Astrocyte (in vitro differentiated cells and primary cell): ENCODE measurements around the gene MAPRE2. TPM values are rescaled to one million over a fixed set of nuclear protein-coding genes. Genes with fewer than 3 reads are reported as not detected.

ENCODE experiments used
- DNase-seq: peaks from one replicate; pipeline ENCODE4 v3.0.0-alpha.2; 2010; ENCODE audit warnings: low read depth
- FAIRE-seq: peaks from 2 replicates; lab custom pipeline; 2011; peaks lifted over from hg19 to GRCh38; lab: Jason Lieb, UNC
- H2AFZ ChIP-seq: 2 replicates; pipeline ENCODE4 v1.6.0; 2012; ENCODE audit warnings: low read depth, low read length, inconsistent platforms
- H3K27ac ChIP-seq: 2 replicates; pipeline ENCODE4 v1.5.1; 2011; ENCODE audit warnings: low read depth, low read length, inconsistent platforms
- H3K27me3 ChIP-seq: 2 replicates; pipeline ENCODE4 v1.6.0; 2011; ENCODE audit warnings: low read length, inconsistent platforms; ENCODE audit not compliant: insufficient read depth
- H3K36me3 ChIP-seq: 2 replicates; pipeline ENCODE4 v1.5.1; 2011; ENCODE audit warnings: low read length, inconsistent platforms; ENCODE audit not compliant: insufficient read depth
- H3K4me1 ChIP-seq: 2 replicates; pipeline ENCODE4 v1.5.1; 2011; ENCODE audit warnings: low read length, inconsistent platforms; ENCODE audit not compliant: insufficient read depth
- H3K4me2 ChIP-seq: 2 replicates; pipeline ENCODE4 v1.6.0; 2012; ENCODE audit warnings: low read length, inconsistent platforms
- H3K4me3 ChIP-seq: 2 replicates; pipeline ENCODE4 v1.5.1; 2011; ENCODE audit warnings: low read depth, mild to moderate bottlenecking, low read length, inconsistent platforms; ENCODE audit not compliant: insufficient read depth
- H3K79me2 ChIP-seq: 2 replicates; pipeline ENCODE4 v1.6.0; 2012; ENCODE audit warnings: mild to moderate bottlenecking, low read length, inconsistent platforms; ENCODE audit not compliant: insufficient read depth
- H3K9ac ChIP-seq: 2 replicates; pipeline ENCODE4 v1.6.0; 2012; ENCODE audit warnings: mild to moderate bottlenecking, low read length, inconsistent platforms
- H3K9me3 ChIP-seq: 2 replicates; pipeline ENCODE4 v1.5.1; 2012; ENCODE audit warnings: low read depth, mild to moderate bottlenecking, low read length, inconsistent platforms; ENCODE audit not compliant: insufficient read depth
- H4K20me1 ChIP-seq: 2 replicates; pipeline ENCODE4 v1.6.0; 2012; ENCODE audit warnings: low read length, inconsistent platforms; ENCODE audit not compliant: insufficient read depth
- H3K27ac Mint-ChIP-seq: one replicate; pipeline ENCODE4 v1.8.0; 2021; ENCODE audit warnings: mild to moderate bottlenecking, mixed read lengths; ENCODE audit not compliant: unreplicated experiment
- H3K27me3 Mint-ChIP-seq: one replicate; pipeline ENCODE4 v1.8.0; 2021; ENCODE audit warnings: low read depth, mixed read lengths; ENCODE audit not compliant: unreplicated experiment
- H3K36me3 Mint-ChIP-seq: one replicate; pipeline ENCODE4 v1.8.0; 2021; ENCODE audit warnings: low read depth, mixed read lengths; ENCODE audit not compliant: unreplicated experiment
- H3K4me1 Mint-ChIP-seq: one replicate; pipeline ENCODE4 v1.8.0; 2021; ENCODE audit warnings: low read depth, mixed read lengths; ENCODE audit not compliant: unreplicated experiment
- H3K4me3 Mint-ChIP-seq: one replicate; pipeline ENCODE4 v1.8.0; 2021; ENCODE audit warnings: mild to moderate bottlenecking, moderate library complexity, mixed read lengths; ENCODE audit not compliant: unreplicated experiment
- H3K9me3 Mint-ChIP-seq: one replicate; pipeline ENCODE4 v1.8.0; 2021; ENCODE audit warnings: mild to moderate bottlenecking, mixed read lengths; ENCODE audit not compliant: unreplicated experiment
- CTCF ChIP-seq: IDR thresholded peaks from 2 replicates; pipeline ENCODE4 v1.5.1; 2011; ENCODE audit warnings: low read depth, mild to moderate bottlenecking, inconsistent platforms, low read length, moderate library complexity; ENCODE audit not compliant: insufficient read depth
- EZH2 ChIP-seq: IDR thresholded peaks from 2 replicates; pipeline ENCODE4 v1.6.1; 2012; ENCODE audit warnings: mild to moderate bottlenecking, low read length, inconsistent platforms; ENCODE audit not compliant: insufficient read depth
- total RNA-seq: library from RNA; stranded (reverse); gene quantifications from 2 replicates; pipeline ENCODE4 v1.2.1, GENCODE V29; 2021

The MAPRE2 gene
- total RNA-seq, 1 donor from 2014 or later, result 33.8 TPM

- DNase-seq, result no peak
Measured at GRCh38 chr18:35161934-35162333, 120.7 kb downstream of the MAPRE2 start.

GRCh38 chr18:35163014-35163539 lies 121.9 kb downstream of the MAPRE2 start:
- DNase-seq (no peak), FAIRE-seq (no peak)
- no peak for TF ChIP-seq EZH2
- no peak for TF ChIP-seq CTCF
- no peaks in the 10 kb centered on the region for H3K79me2 ChIP-seq
- no peak overlapping the region for H2AFZ ChIP-seq
- H3K4me1 ChIP-seq, result no peaks in the 10 kb centered on the region
- H3K9me3 ChIP-seq, result no peaks in the 10 kb centered on the region
- no peak overlapping the region for H3K9ac ChIP-seq
- Mint-ChIP-seq H3K27ac (peak overlapping the region; percentile 44), H3K36me3 (no peaks in the 10 kb centered on the region), H3K9me3 (no peaks in the 10 kb centered on the region), H3K4me1 (peaks cover 6% of the 10 kb centered on the region), H3K4me3 (no peak overlapping the region), H3K27me3 (peaks cover 2% of the 10 kb centered on the region)
- peaks cover 2% of the 10 kb centered on the region for H3K27me3 ChIP-seq
- no peak overlapping the region for H3K27ac ChIP-seq
- no peaks in the 10 kb centered on the region for H3K36me3 ChIP-seq
- H3K4me2 ChIP-seq, result no peak overlapping the region
- H3K4me3 ChIP-seq, result no peak overlapping the region
- H4K20me1 ChIP-seq, result no peaks in the 10 kb centered on the region

More at GRCh38 chr18:35161934-35162333, 120.7 kb downstream of the MAPRE2 start:
- Histone ChIP-seq H3K27ac (no peak overlapping the region), H3K27me3 (peaks cover 2% of the 10 kb centered on the region), H3K79me2 (no peaks in the 10 kb centered on the region), H3K36me3 (no peaks in the 10 kb centered on the region), H2AFZ (no peak overlapping the region), H3K4me1 (no peaks in the 10 kb centered on the region), H3K4me2 (no peak overlapping the region), H3K4me3 (no peak overlapping the region), H4K20me1 (no peaks in the 10 kb centered on the region), H3K9ac (no peak overlapping the region), H3K9me3 (no peaks in the 10 kb centered on the region)
- peaks cover 2% of the 10 kb centered on the region for H3K27me3 Mint-ChIP-seq
- no peaks in the 10 kb centered on the region for H3K9me3 Mint-ChIP-seq
- TF ChIP-seq CTCF (no peak), EZH2 (no peak)
- peaks cover 6% of the 10 kb centered on the region for H3K4me1 Mint-ChIP-seq
- peak; percentile 9 for FAIRE-seq
- H3K4me3 Mint-ChIP-seq, result no peak overlapping the region
- H3K36me3 Mint-ChIP-seq, result no peaks in the 10 kb centered on the region
- H3K27ac Mint-ChIP-seq, result no peak overlapping the region

DNA sequence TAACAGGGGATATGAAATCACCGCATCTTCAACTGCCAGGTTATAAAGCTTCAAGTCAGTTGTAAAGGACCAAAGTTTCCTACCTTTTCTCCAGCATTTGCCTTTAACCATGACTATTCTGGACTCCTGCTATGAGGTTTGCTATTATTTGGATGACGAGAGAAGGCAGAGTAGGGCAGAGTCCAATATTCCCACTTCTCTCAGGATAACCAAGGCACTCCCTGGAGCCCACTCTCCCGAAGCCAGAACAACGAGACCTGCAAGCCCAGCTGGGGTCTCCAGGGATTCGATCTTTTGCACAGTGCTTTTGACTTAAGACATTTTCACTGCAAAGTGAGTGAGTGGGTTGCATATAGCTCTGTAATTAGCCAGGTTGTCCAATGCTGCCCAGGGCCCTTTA lies 122.5 kb downstream of the MAPRE2 start:
- H4K20me1 ChIP-seq, result no peaks in the 10 kb centered on the region
- H3K4me1 Mint-ChIP-seq, result peaks cover 6% of the 10 kb centered on the region
- H3K27ac ChIP-seq, result no peak overlapping the region
- H3K79me2 ChIP-seq, result no peaks in the 10 kb centered on the region
- no peak overlapping the region for H3K4me3 Mint-ChIP-seq
- DNase-seq (no peak), FAIRE-seq (no peak)
- H3K9me3 ChIP-seq, result no peaks in the 10 kb centered on the region
- no peak overlapping the region for H3K9ac ChIP-seq
- H3K4me1 ChIP-seq, result no peaks in the 10 kb centered on the region
- H2AFZ ChIP-seq, result no peak overlapping the region
- no peak overlapping the region for H3K27ac Mint-ChIP-seq
- H3K27me3 ChIP-seq, result peaks cover 2% of the 10 kb centered on the region
- H3K9me3 Mint-ChIP-seq, result no peaks in the 10 kb centered on the region
- peaks cover 2% of the 10 kb centered on the region for H3K27me3 Mint-ChIP-seq
- TF ChIP-seq CTCF (no peak), EZH2 (no peak)
- H3K4me3 ChIP-seq, result no peak overlapping the region
- no peaks in the 10 kb centered on the region for H3K36me3 Mint-ChIP-seq
- H3K36me3 ChIP-seq, result no peaks in the 10 kb centered on the region
- no peak overlapping the region for H3K4me2 ChIP-seq
